Epithelial cell of proximal tubule (primary cell): ENCODE results near the gene STX3. TPM values are rescaled to one million over a fixed set of nuclear protein-coding genes. Genes with fewer than 3 reads are reported as not detected.
"Not testable (repeated sequence)": the region's sequence is repeated elsewhere in the genome, so short reads cannot be mapped to it uniquely, and the experiment has no call there.

Source experiments
- DNase-seq: peaks from one replicate; pipeline ENCODE4 v3.0.0-alpha.2; 2011; ENCODE audit warnings: low read depth
- H3K4me3 ChIP-seq: 2 replicates; pipeline ENCODE4 v1.5.1; 2011; ENCODE audit warnings: low read depth, mild to moderate bottlenecking, low read length
- total RNA-seq: library from RNA; depleted of rRNA; stranded (reverse); fragments of >200 nt; gene quantifications from 2 replicates; pipeline ENCODE4 v1.2.3, GENCODE V29; 2015
- TF ChIP-seq, protein P1 (sequence below): conservative IDR thresholded peaks from 2 replicates; pipeline ENCODE4 v1.5.1; 2012; ENCODE audit warnings: low read depth, mild to moderate bottlenecking, low read length

Gene STX3
- total RNA-seq, 1 donor from 2014 or later, result 45.0 TPM

DNA sequence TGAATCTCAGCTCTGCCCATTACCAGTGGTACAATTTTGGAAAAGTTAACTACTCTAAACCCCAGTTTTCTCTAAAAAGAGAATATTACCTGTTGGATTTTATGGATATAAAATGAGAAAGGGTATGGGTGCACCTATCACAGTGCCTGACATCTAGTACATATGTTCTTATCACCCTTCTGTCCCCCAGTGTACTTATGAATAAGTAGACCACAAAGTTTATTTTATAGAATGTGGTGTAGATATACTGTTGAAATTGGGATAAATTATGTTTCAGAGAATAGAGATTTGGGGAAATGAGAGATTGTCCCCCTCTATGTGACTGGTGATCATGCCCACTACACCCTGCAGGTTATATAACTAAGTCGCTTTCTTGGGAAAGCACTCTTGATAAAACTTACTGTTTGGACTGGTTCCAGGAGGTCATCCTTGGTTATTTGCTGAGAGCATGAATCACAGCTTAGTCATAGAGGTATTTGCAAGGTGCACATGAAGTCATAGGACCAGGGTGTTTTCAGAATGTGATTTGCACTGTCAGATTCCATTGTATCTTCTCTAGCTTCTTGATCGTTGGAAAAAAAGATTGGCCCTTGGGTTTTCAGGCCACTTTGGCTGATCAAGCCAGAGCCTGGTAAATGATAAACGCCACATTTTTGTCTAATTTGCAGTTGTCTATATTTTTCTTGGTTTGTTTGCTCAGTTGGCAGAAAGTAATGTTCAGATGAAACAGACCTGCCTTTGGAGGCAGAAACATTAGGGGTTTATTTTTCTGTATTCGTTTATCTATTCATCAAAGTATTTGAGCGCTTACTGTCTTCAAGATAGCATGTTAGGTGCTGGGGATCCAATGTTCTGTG is 21.3 kb downstream of the STX3 start:
- H3K4me3 ChIP-seq, result no peak overlapping the region
- TF ChIP-seq, protein P1, sequence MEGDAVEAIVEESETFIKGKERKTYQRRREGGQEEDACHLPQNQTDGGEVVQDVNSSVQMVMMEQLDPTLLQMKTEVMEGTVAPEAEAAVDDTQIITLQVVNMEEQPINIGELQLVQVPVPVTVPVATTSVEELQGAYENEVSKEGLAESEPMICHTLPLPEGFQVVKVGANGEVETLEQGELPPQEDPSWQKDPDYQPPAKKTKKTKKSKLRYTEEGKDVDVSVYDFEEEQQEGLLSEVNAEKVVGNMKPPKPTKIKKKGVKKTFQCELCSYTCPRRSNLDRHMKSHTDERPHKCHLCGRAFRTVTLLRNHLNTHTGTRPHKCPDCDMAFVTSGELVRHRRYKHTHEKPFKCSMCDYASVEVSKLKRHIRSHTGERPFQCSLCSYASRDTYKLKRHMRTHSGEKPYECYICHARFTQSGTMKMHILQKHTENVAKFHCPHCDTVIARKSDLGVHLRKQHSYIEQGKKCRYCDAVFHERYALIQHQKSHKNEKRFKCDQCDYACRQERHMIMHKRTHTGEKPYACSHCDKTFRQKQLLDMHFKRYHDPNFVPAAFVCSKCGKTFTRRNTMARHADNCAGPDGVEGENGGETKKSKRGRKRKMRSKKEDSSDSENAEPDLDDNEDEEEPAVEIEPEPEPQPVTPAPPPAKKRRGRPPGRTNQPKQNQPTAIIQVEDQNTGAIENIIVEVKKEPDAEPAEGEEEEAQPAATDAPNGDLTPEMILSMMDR, result no peak
- DNase-seq, result peak; percentile 96

DNA sequence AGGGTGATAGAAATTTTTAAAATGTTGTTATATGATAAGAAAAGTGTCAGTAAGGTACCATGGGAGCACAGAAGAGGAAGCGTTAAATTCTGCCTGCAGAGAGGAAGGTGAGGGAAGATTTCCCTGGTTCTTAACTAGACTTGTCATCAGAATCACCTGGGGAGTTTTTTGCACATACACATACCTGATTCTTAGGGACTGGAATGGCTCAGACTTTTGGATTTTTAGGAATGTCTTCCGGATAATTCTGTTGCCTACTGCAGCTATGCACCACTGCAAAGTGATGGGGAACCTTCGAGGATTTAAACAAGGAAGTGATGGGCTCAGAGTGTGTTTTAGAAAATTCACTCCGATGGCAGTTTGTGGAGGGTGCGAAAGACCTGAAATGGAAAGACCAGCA is 21.9 kb downstream of the STX3 start:
- TF ChIP-seq, protein P1, result no peak
- no peak overlapping the region for H3K4me3 ChIP-seq
- DNase-seq, result no peak

DNA sequence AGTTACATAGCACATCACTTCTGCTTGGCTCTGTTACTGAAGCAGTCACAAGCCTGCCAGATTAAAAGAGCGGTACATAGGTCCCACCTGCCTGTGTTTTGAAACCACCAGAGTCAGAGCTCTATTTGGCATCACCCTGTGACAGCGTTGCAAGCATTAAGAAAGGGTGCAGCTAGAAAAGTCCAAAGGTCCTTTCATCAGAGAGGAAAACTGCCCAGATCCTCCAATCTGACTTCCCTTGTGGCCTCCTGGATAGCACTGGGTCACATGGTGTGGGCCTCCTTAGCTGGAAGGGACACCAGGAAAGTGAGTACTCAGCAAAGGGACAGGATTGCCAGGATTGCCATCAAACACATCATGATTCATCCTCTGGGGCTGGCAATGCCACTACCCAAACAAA is 22.9 kb downstream of the STX3 start:
- TF ChIP-seq, protein P1, result no peak
- H3K4me3 ChIP-seq, result no peak overlapping the region
- DNase-seq, result no peak

DNA sequence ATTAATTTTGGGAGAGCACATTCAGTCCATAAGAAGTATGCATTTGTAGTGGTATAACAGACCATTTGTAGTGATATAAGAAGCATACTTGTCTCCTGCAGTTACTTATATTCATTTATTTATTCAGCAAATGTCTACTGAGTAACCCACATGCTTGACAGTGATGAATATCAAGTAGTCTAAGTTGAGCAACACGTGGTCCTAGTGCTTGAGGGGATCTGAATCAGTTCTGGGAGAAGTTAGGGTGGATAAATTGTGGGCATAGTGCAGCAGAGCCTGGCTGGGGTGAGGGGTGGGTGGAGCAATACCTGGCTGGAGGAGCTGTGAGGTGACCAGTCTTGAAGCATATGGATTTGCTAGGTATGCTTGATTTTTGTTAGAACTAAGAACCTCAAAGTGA is 24.3 kb downstream of the STX3 start:
- DNase-seq, result no peak
- TF ChIP-seq, protein P1, result no peak
- no peak overlapping the region for H3K4me3 ChIP-seq

DNA sequence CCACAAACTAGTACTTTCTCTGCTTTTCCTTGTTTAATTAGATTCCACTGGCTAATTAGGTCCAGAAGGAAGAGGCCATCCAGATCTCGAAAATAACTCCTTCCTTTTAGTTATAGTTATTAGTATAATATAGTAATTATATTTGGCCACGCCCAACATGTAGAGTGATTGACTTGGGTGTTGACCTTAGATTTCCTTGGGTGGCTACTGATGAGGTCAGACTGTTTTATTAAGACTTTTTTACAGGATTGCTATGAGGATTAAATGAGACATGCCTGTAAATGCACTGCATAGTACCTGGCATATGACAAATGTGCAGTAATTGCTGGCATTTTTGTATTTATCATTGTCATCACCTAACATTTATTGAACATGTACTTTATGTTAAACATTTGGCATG is 26.9 kb downstream of the STX3 start:
- no peak overlapping the region for H3K4me3 ChIP-seq
- TF ChIP-seq, protein P1, result no peak
- DNase-seq, result no peak

DNA sequence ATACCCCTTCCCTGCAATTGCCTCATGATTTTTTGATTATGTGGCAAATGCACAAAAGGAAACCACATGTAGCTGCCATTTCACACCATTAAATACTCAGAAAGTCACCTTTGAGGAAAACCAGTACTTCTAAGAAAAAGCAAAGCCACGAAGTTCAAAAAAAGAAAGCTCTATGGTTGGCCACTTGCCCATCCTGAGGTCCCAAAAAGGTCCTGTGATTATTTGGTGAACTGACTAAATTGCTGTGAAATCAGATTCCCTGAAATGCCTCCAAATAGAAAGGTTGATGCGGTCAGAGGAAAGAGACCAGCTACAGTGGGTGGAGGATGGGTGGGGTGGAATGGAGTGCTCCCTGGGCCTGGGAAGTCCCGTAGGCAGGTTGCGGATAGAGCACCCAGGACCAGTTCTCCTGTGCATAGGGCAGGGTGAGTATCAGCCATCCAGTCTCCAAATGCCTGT is 28.5 kb downstream of the STX3 start:
- H3K4me3 ChIP-seq, result no peak overlapping the region
- TF ChIP-seq, protein P1, result no peak
- DNase-seq, result no peak

DNA sequence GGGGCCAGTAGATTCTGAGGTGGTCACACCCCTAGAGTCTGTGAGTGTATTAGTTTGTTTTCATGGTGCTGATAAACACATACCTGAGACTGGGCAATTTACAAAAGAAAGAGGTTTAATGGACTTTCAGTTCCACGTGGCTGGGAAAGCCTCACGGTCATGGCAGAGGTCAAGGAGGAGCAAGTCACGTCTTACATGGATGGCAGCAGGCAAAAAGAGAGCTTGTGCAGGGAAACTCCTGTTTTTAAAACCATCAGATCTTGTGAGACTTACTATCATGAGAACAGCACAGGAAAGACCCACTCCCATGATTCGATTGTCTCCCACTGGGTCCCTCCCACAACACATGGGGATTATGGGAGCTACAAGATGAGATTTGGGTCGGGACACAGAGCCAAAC is 29.3 kb downstream of the STX3 start:
- H3K4me3 ChIP-seq, DNase-seq: not testable (repeated sequence)
